ENCODE measurements around the gene FBXO47.

DNA sequence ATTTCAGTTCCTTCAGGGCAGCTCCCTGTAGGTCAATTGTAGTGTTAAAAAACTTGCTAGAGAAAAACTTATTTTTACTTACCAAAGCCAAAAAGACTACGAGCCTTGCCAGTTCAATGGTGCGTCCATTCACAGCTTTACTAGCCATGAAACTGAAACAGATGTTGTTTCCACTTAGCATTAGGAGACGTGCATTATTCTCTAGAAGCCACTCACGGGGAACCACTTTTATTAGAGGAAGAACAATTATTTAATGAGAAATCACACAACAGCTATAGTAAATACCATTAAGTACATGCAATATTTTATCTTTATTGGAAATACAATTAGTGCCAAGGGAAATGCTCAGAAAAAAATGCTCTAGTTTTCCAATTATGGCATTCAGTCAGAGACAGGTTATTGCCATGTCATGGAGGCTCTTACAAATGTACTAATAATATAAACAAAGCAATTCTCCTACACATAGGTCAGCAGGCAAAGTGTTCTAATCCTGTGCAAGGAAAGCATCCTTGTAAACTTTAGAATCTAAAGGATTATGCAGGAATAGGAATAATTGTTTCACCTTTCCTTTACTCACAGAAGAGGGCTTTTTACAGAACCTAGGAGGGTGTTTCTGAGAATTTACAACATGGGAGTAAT lies 24.4 kb downstream of the FBXO47 start:
- TF ChIP-seq, protein P1, sequence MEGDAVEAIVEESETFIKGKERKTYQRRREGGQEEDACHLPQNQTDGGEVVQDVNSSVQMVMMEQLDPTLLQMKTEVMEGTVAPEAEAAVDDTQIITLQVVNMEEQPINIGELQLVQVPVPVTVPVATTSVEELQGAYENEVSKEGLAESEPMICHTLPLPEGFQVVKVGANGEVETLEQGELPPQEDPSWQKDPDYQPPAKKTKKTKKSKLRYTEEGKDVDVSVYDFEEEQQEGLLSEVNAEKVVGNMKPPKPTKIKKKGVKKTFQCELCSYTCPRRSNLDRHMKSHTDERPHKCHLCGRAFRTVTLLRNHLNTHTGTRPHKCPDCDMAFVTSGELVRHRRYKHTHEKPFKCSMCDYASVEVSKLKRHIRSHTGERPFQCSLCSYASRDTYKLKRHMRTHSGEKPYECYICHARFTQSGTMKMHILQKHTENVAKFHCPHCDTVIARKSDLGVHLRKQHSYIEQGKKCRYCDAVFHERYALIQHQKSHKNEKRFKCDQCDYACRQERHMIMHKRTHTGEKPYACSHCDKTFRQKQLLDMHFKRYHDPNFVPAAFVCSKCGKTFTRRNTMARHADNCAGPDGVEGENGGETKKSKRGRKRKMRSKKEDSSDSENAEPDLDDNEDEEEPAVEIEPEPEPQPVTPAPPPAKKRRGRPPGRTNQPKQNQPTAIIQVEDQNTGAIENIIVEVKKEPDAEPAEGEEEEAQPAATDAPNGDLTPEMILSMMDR (IDR thresholded peaks at IDR 0.05), result no peak
- no peak for TF ChIP-seq POLR2A (IDR thresholded peaks at IDR 0.05)

All from adrenal gland (tissue), 5 donors.